IMR-90 (cell line): ENCODE data around the gene EPHA6. TPM values are rescaled to one million over a fixed set of nuclear protein-coding genes. Genes with fewer than 3 reads are reported as not detected.

Experiments
- ATAC-seq: fragments of 200-7000 bp; cut with Tn5 transposase; 2 replicates; pipeline ENCODE4 v1.9.1; 2020; ENCODE audit warnings: low read depth, mild to moderate bottlenecking, moderate library complexity
- BruUV-seq: library from RNA; stranded (reverse); fragments of 400-500 nt; replicated peaks from 2 replicates; lab custom pipeline; 2021; lab: Mats Ljungman, UMichigan
- CTCF ChIA-PET: fragments of 300-600 bp; formaldehyde crosslinking; extraction: SDS; loops from one replicate; lab custom pipeline; 2021; ENCODE audit warnings: antibody characterized with exemption; lab: Yijun Ruan, JAX
- POLR2A ChIA-PET: fragments of 300-600 bp; sonication (Branson Sonifier 250); formaldehyde crosslinking; loops from one replicate; lab custom pipeline; 2022; ENCODE audit warnings: antibody characterized with exemption; ENCODE audit not compliant: unreplicated experiment; lab: Charles Lee
- DNase-seq: peaks from one replicate; pipeline ENCODE4 v3.0.0; 2013
- H2AFZ ChIP-seq: replicated peaks from 2 replicates; pipeline ENCODE3; 2013; ENCODE audit warnings: low read length, mild to moderate bottlenecking; ENCODE audit not compliant: poor library complexity
- H2AK5ac ChIP-seq: 2 replicates; pipeline ENCODE4 v1.6.1; 2013; ENCODE audit warnings: low read depth, low read length, inconsistent platforms
- H2AK9ac ChIP-seq: replicated peaks from 2 replicates; pipeline ENCODE3; 2013; ENCODE audit warnings: mild to moderate bottlenecking, low read depth, low read length, moderate library complexity; ENCODE audit not compliant: poor library complexity
- H2BK120ac ChIP-seq: 2 replicates; pipeline ENCODE4 v1.6.1; 2013; ENCODE audit warnings: low read depth, low read length, inconsistent platforms
- H2BK15ac ChIP-seq: 3 replicates; pipeline ENCODE4 v1.6.1; 2013; ENCODE audit warnings: low read depth, low read length, inconsistent platforms
- H2BK20ac ChIP-seq: 2 replicates; pipeline ENCODE4 v1.6.1; 2013; ENCODE audit warnings: low read depth, mild to moderate bottlenecking, inconsistent platforms, low read length, moderate library complexity
- H2BK5ac ChIP-seq: 2 replicates; pipeline ENCODE4 v1.6.1; 2013; ENCODE audit warnings: mild to moderate bottlenecking, low read depth, low read length, inconsistent platforms; ENCODE audit not compliant: poor library complexity, severe bottlenecking
- H3K14ac ChIP-seq: replicated peaks from 2 replicates; pipeline ENCODE4 v1.6.1; 2013; ENCODE audit warnings: low read depth, low read length, inconsistent platforms
- H3K18ac ChIP-seq: 2 replicates; pipeline ENCODE4 v1.6.1; 2013; ENCODE audit warnings: low read depth, low read length, control low read depth
- H3K23ac ChIP-seq: 2 replicates; pipeline ENCODE4 v1.6.1; 2013; ENCODE audit warnings: low read depth, low read length, inconsistent platforms
- H3K27ac ChIP-seq: 2 replicates; pipeline ENCODE4 v1.5.1; 2013; ENCODE audit warnings: mild to moderate bottlenecking, control low read depth, low read length; ENCODE audit not compliant: insufficient read depth
- H3K27me3 ChIP-seq: 2 replicates; pipeline ENCODE4 v1.6.1; 2013; ENCODE audit warnings: low read length; ENCODE audit not compliant: control insufficient read depth, insufficient read depth
- H3K36me3 ChIP-seq: 2 replicates; pipeline ENCODE4 v1.6.1; 2013; ENCODE audit warnings: low read length, mixed read lengths; ENCODE audit not compliant: control insufficient read depth, insufficient read depth
- H3K4ac ChIP-seq: 2 replicates; pipeline ENCODE4 v1.6.1; 2013; ENCODE audit warnings: low read depth, low read length, inconsistent platforms
- H3K4me1 ChIP-seq: 2 replicates; pipeline ENCODE4 v1.6.1; 2013; ENCODE audit warnings: low read length, mixed read lengths; ENCODE audit not compliant: control insufficient read depth, insufficient read depth
- H3K4me2 ChIP-seq: 2 replicates; pipeline ENCODE4 v1.6.1; 2013; ENCODE audit warnings: low read depth, mild to moderate bottlenecking, control low read depth, low read length, moderate library complexity
- H3K4me3 ChIP-seq: 2 replicates; pipeline ENCODE4 v1.5.1; 2013; ENCODE audit warnings: low read depth, mild to moderate bottlenecking, control low read depth, low read length, moderate library complexity; ENCODE audit not compliant: insufficient read depth
- H3K56ac ChIP-seq: 2 replicates; pipeline ENCODE4 v1.6.1; 2013; ENCODE audit warnings: low read length, inconsistent platforms; ENCODE audit not compliant: insufficient read depth; ENCODE audit errors: extremely low read depth
- H3K79me1 ChIP-seq, 2 experiments: 2 replicates each; pipeline ENCODE4 v1.6.1; 2013; ENCODE audit warnings: low read length in 2 of 2, inconsistent platforms in 1 of 2, low read depth in 1 of 2
- H3K9ac ChIP-seq: 2 replicates; pipeline ENCODE4 v1.6.1; 2013; ENCODE audit warnings: low read depth, low read length, control low read depth
- H3K9me1 ChIP-seq: 2 replicates; pipeline ENCODE4 v1.6.1; 2013; ENCODE audit warnings: low read length, inconsistent platforms; ENCODE audit not compliant: insufficient read depth
- H3K9me3 ChIP-seq: 2 replicates; pipeline ENCODE4 v1.6.1; 2013; ENCODE audit warnings: low read length; ENCODE audit not compliant: control insufficient read depth, insufficient read depth
- H4K20me1 ChIP-seq: 2 replicates; pipeline ENCODE4 v1.6.1; 2013; ENCODE audit warnings: low read length, inconsistent platforms; ENCODE audit not compliant: insufficient read depth
- H4K5ac ChIP-seq: 2 replicates; pipeline ENCODE4 v1.6.1; 2013; ENCODE audit warnings: mild to moderate bottlenecking, low read depth, low read length, control low read depth
- H4K8ac ChIP-seq, 2 experiments: 2 replicates each; pipeline ENCODE4 v1.6.1; 2013; ENCODE audit warnings: low read depth in 2 of 2, low read length in 2 of 2, control low read depth in 1 of 2, inconsistent platforms in 1 of 2
- H4K91ac ChIP-seq: 2 replicates; pipeline ENCODE4 v1.6.1; 2013; ENCODE audit warnings: low read depth, low read length, inconsistent platforms; ENCODE audit not compliant: insufficient read depth
- BHLHE40 ChIP-seq: fragments of 150-350 bp; IDR thresholded peaks from 2 replicates; pipeline ENCODE4 v1.6.1; 2016; ENCODE audit warnings: mild to moderate bottlenecking, low read depth, low read length
- CEBPB ChIP-seq: IDR thresholded peaks from 2 replicates; pipeline ENCODE4 v1.6.1; 2012; ENCODE audit warnings: low read depth, low read length, improper control_type of control experiment
- CHD1 ChIP-seq: IDR thresholded peaks from 2 replicates; pipeline ENCODE4 v1.6.1; 2012; ENCODE audit warnings: low read depth, low read length, improper control_type of control experiment
- FOS ChIP-seq: fragments of 150-350 bp; IDR thresholded peaks from 2 replicates; pipeline ENCODE4 v1.6.1; 2016; ENCODE audit warnings: low read depth, low read length
- MAFK ChIP-seq: IDR thresholded peaks from 2 replicates; pipeline ENCODE4 v1.6.1; 2012; ENCODE audit warnings: low read depth, low read length, improper control_type of control experiment
- MAZ ChIP-seq: IDR thresholded peaks from 2 replicates; pipeline ENCODE4 v1.6.1; 2012; ENCODE audit warnings: low read depth, mild to moderate bottlenecking, low read length, improper control_type of control experiment, moderate library complexity, borderline replicate concordance
- MXI1 ChIP-seq: IDR thresholded peaks from 2 replicates; pipeline ENCODE4 v1.6.1; 2012; ENCODE audit warnings: low read depth, mild to moderate bottlenecking, low read length, moderate library complexity, borderline replicate concordance
- NFE2L2 ChIP-seq: fragments of 150-350 bp; IDR thresholded peaks from 2 replicates; pipeline ENCODE4 v1.6.1; 2016; ENCODE audit warnings: low read depth, mild to moderate bottlenecking, low read length
- POLR2A ChIP-seq: IDR thresholded peaks from 2 replicates; pipeline ENCODE4 v1.6.1; 2012; ENCODE audit warnings: mild to moderate bottlenecking, low read depth, low read length
- RCOR1 ChIP-seq: IDR thresholded peaks from 2 replicates; pipeline ENCODE4 v1.6.1; 2012; ENCODE audit warnings: mild to moderate bottlenecking, low read length, improper control_type of control experiment; ENCODE audit not compliant: insufficient replicate concordance
- SMC3 ChIP-seq: fragments of 150-350 bp; IDR thresholded peaks from 2 replicates; pipeline ENCODE4 v1.6.1; 2016; ENCODE audit warnings: low read depth, mild to moderate bottlenecking, antibody characterized with exemption, low read length, moderate library complexity
- WGBS, 2 experiments: methylation state at CpG; one replicate each; pipeline versions ENCODE4 v1.1.5 to v1.1.7; 2013; ENCODE audit warnings: missing lambda C conversion rate in 2 of 2; ENCODE audit not compliant: insufficient read length in 1 of 2; ENCODE audit errors: extremely low coverage in 2 of 2; 5-methylcytosine and 5-hydroxymethylcytosine counted together
- dilution Hi-C: fragments of 300-500 bp; cut with HindIII; formaldehyde crosslinking; loops from one replicate; pipeline ENCODE4 v1.14.3; 2018; ENCODE audit warnings: low sequenced_read_pairs; ENCODE audit not compliant: unreplicated experiment
- in situ Hi-C: fragments of 300-500 bp; cut with MboI; formaldehyde crosslinking; loops from 3 replicates; pipeline ENCODE4 v1.14.3; 2019; ENCODE audit warnings: low sequenced_read_pairs, inconsistent platforms, mixed read lengths
- intact Hi-C: fragments of 100-400 bp; cut with micrococcal nuclease; formaldehyde crosslinking; loops from 2 replicates; pipeline ENCODE4 v1.10.0; 2022
- polyA plus RNA-seq, 3 experiments: library from polyadenylated mRNA; depleted of rRNA; stranded (reverse); fragments of >200 nt; gene quantifications; 2 replicates each; pipeline ENCODE4 v1.2.3, GENCODE V29; 2012; ENCODE audit warnings: low replicate concordance in 1 of 3
- total RNA-seq: library from RNA; depleted of rRNA; stranded (reverse); fragments of >200 nt; gene quantifications from 2 replicates; pipeline ENCODE4 v1.2.3, GENCODE V29; 2012
- TF ChIP-seq, protein P1 (sequence below): fragments of 150-350 bp; IDR thresholded peaks from 2 replicates; pipeline ENCODE4 v1.6.1; 2016; ENCODE audit warnings: low read depth, mild to moderate bottlenecking, low read length, moderate library complexity, borderline replicate concordance
- TF ChIP-seq, protein P2 (sequence below): conservative IDR thresholded peaks from 2 replicates; pipeline ENCODE4 v1.5.1; 2012; ENCODE audit warnings: mild to moderate bottlenecking, low read depth, low read length, improper control_type of control experiment

Gene EPHA6
- total and polyA plus RNA-seq, 2 of the 4 experiments (the other 2 are of a cell fraction), result not detected

DNA sequence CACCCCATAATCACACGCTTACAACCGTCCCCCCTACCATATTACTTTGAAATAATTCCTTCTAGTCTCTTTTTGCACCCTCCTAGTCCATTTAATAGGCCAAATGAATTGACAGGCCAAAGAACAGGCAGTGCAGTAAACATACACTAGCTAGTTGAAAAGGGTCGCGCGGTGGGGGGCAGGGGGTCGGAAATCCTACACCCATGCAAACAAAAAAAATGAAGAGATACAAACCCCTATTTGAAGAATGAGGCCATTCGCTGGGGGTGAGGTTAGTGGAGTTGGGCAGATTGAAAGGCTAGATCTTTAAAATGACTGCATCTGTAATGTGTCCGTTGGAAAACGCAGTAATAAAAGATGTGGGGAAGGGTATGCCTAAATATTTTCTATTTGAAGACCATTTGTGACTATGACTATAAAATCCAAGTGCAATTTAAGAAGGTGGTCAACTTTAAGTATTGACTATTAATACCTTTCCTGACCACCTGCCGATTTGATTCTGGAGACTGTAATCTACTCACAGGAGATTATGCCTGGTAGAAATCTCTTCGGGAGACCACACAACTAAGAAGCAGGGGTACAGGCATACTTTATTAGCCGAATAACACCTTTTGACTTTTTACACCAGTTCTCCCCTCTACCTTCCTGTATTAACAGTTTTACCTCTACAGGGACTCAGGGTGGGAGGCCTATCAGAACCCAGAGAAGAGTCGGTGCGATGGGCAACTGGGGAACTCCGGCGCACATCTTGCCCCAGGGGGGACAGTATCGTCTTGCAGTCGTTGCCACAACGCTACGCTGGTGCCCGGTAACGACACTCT, 949.4 kb downstream of the EPHA6 start:
- intact Hi-C loops, result no loop called here
- H3K18ac ChIP-seq, result peak overlapping the region; percentile 21; the same call in 1 of the 2 replicates
- peak overlapping the region; percentile 96 for H3K14ac ChIP-seq
- BruUV-seq, result no TSS peak
- H2BK5ac ChIP-seq, result peak overlapping the region; percentile 56
- peak overlapping the region; percentile 87; the same call in 1 of the 2 replicates for H3K23ac ChIP-seq
- ATAC-seq, result peak; percentile 54
- H4K91ac ChIP-seq, result peak overlapping the region; percentile 71
- peak; percentile 0 for DNase-seq
- peak overlapping the region; percentile 53 for H3K4me2 ChIP-seq
- no peaks in the 10 kb centered on the region for H3K9me1 ChIP-seq
- H3K9me3 ChIP-seq, result no peaks in the 10 kb centered on the region
- in situ Hi-C loops, result no loop called here
- H3K27ac ChIP-seq, result peak overlapping the region; percentile 83
- H2AFZ ChIP-seq, result peak overlapping the region; percentile 97
- H3K36me3 ChIP-seq, result no peaks in the 10 kb centered on the region
- no peaks in the 10 kb centered on the region for H4K20me1 ChIP-seq
- TF ChIP-seq CHD1, result no peak
- TF ChIP-seq MXI1, result no peak
- no peak for TF ChIP-seq FOS
- no peak for TF ChIP-seq SMC3
- TF ChIP-seq, protein P1, sequence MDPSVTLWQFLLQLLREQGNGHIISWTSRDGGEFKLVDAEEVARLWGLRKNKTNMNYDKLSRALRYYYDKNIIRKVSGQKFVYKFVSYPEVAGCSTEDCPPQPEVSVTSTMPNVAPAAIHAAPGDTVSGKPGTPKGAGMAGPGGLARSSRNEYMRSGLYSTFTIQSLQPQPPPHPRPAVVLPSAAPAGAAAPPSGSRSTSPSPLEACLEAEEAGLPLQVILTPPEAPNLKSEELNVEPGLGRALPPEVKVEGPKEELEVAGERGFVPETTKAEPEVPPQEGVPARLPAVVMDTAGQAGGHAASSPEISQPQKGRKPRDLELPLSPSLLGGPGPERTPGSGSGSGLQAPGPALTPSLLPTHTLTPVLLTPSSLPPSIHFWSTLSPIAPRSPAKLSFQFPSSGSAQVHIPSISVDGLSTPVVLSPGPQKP, result no peak
- no peak for TF ChIP-seq MAFK
- no peak for TF ChIP-seq CEBPB
- no peak for TF ChIP-seq POLR2A
- TF ChIP-seq, protein P2, sequence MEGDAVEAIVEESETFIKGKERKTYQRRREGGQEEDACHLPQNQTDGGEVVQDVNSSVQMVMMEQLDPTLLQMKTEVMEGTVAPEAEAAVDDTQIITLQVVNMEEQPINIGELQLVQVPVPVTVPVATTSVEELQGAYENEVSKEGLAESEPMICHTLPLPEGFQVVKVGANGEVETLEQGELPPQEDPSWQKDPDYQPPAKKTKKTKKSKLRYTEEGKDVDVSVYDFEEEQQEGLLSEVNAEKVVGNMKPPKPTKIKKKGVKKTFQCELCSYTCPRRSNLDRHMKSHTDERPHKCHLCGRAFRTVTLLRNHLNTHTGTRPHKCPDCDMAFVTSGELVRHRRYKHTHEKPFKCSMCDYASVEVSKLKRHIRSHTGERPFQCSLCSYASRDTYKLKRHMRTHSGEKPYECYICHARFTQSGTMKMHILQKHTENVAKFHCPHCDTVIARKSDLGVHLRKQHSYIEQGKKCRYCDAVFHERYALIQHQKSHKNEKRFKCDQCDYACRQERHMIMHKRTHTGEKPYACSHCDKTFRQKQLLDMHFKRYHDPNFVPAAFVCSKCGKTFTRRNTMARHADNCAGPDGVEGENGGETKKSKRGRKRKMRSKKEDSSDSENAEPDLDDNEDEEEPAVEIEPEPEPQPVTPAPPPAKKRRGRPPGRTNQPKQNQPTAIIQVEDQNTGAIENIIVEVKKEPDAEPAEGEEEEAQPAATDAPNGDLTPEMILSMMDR, result no peak
- no peak for TF ChIP-seq MAZ
- no peak for TF ChIP-seq BHLHE40
- TF ChIP-seq RCOR1, result no peak
- TF ChIP-seq NFE2L2, result no peak
- ChIA-PET POLR2A (interaction anchor here (1.0 kb wide), 1 partner anchor 14 kb away, joined by 4 read pairs; no protein-coding TSS in a partner anchor), CTCF (no interaction called here)
- H2AK9ac ChIP-seq, result peak overlapping the region; percentile 68
- H4K5ac ChIP-seq, result peak overlapping the region; percentile 59
- no peak overlapping the region for H2AK5ac ChIP-seq
- H2BK120ac ChIP-seq, result no peak overlapping the region
- H3K4me1 ChIP-seq, result no peaks in the 10 kb centered on the region
- 2% methylated on average over 8 of the region's 22 CpGs; no CpG with 5 or more reads in 1 of the 2 experiments for WGBS, 2 experiments
- H2BK15ac ChIP-seq, result no peak overlapping the region
- H3K79me1 ChIP-seq, result peaks cover 9 to 23% of the 10 kb centered on the region in 2 experiments; a peak in 3 of 4 replicates
- H3K4ac ChIP-seq, result peak overlapping the region; percentile 80
- no peak overlapping the region for H2BK20ac ChIP-seq
- H4K8ac ChIP-seq, result peak overlapping the region; percentile 71 to 98
- H3K56ac ChIP-seq, result peak overlapping the region; percentile 67
- H3K9ac ChIP-seq, result peak overlapping the region; percentile 72
- no peaks in the 10 kb centered on the region for H3K27me3 ChIP-seq
- peak overlapping the region; percentile 65 for H3K4me3 ChIP-seq
- dilution Hi-C loops, result no loop called here
